Activated CD8-positive, alpha-beta memory T cell treated with anti-CD3 and anti-CD28 coated beads for 24 hours (primary cell): ENCODE measurements around the gene ASB16.
A peak's percentile ranks its signal among the peaks of the same experiment; 100 is the strongest.
"Not testable (repeated sequence)": the region's sequence is repeated elsewhere in the genome, so short reads cannot be mapped to it uniquely, and the experiment has no call there.

Experiments
- DNase-seq: peaks from one replicate; pipeline ENCODE4 v3.0.0-alpha.2; 2020

The ASB16 gene

GRCh38 chr17:44170499-44171201 is at the start of gene ASB16:
ASB16 (plus strand) TSS chr17:44170704; CDS start chr17:44170790, 86 bp downstream.
- no peak for DNase-seq

- no peak for DNase-seq
These were observed 49.5 kb upstream of the ASB16 start for GRCh38 chr17:44120851-44121605.

- DNase-seq, result no peak
These were observed 48.3 kb upstream of the ASB16 start for GRCh38 chr17:44121997-44122815.

- no peak for DNase-seq
These were observed 47.6 kb upstream of the ASB16 start for GRCh38 chr17:44122816-44123355.

- peak; percentile 98 for DNase-seq
These were observed 47.0 kb upstream of the ASB16 start, which contains the start of gene HDAC5 for GRCh38 chr17:44123356-44124117. HDAC5 (minus strand) TSS chr17:44123641; CDS start chr17:44117515, 6,126 bp downstream.

GRCh38 chr17:44124118-44124438 is 46.4 kb upstream of the ASB16 start:
- DNase-seq, result no peak

- DNase-seq, result no peak
These were observed 42.1 kb upstream of the ASB16 start for GRCh38 chr17:44128383-44128782.

GRCh38 chr17:44130693-44131349 is 39.7 kb upstream of the ASB16 start:
- no peak for DNase-seq

GRCh38 chr17:44131372-44131771 is 39.1 kb upstream of the ASB16 start:
- DNase-seq, result not testable (repeated sequence)

GRCh38 chr17:44132275-44132821 is 38.2 kb upstream of the ASB16 start:
- DNase-seq, result no peak

GRCh38 chr17:44133918-44134476 is 36.5 kb upstream of the ASB16 start:
- DNase-seq, result no peak

GRCh38 chr17:44134752-44135568 is 35.5 kb upstream of the ASB16 start:
- DNase-seq, result no peak

GRCh38 chr17:44137891-44138709 is 32.4 kb upstream of the ASB16 start:
- peak; percentile 77 for DNase-seq

- DNase-seq, result not testable (repeated sequence)
These were observed 26.6 kb upstream of the ASB16 start for GRCh38 chr17:44143921-44144320.

GRCh38 chr17:44144966-44145739 is 25.4 kb upstream of the ASB16 start:
- DNase-seq, result no peak

GRCh38 chr17:44146375-44147346 is 23.8 kb upstream of the ASB16 start:
- no peak for DNase-seq

GRCh38 chr17:44147812-44148211 is 22.7 kb upstream of the ASB16 start:
- DNase-seq, result no peak
